HCT116 (cell line): ENCODE data around the gene TPM3. TPM values are rescaled to one million over a fixed set of nuclear protein-coding genes. Genes with fewer than 3 reads are reported as not detected.

ENCODE experiments used
- ATAC-seq: fragments of 200-7000 bp; cut with Tn5 transposase; 2 replicates; pipeline ENCODE4 v1.9.1; 2020; ENCODE audit warnings: mild to moderate bottlenecking, moderate library complexity
- BruUV-seq: library from RNA; stranded (reverse); fragments of 400-500 nt; replicated peaks from 2 replicates; lab custom pipeline; 2021; lab: Mats Ljungman, UMichigan
- CTCF ChIA-PET: fragments of 300-600 bp; sonication (Branson Sonifier 250); formaldehyde crosslinking; loops from one replicate; lab custom pipeline; 2021; ENCODE audit warnings: antibody characterized with exemption; lab: Charles Lee
- POLR2A ChIA-PET: fragments of 300-600, 350-600 bp; sonication (Branson Sonifier 250); formaldehyde crosslinking; loops from one replicate; lab custom pipeline; 2021; ENCODE audit warnings: antibody characterized with exemption; lab: Charles Lee
- RAD21 ChIA-PET, 2 experiments: fragments of 300-600 bp; sonication (Branson Sonifier 250); formaldehyde crosslinking; loops; one replicate each; lab custom pipeline; 2023; ENCODE audit warnings: low total read pairs in 2 of 2; ENCODE audit not compliant: uncharacterized antibody in 2 of 2, unreplicated experiment in 2 of 2, low non-redundant PET in 1 of 2; lab: Charles Lee
- DNase-seq: peaks from one replicate; pipeline ENCODE4 v3.0.0-alpha.2; 2010; ENCODE audit warnings: low read depth, low spot score
- H2AFZ ChIP-seq: fragments of 200-600 bp; shearing (Covaris generic), sonication (generic); 2 replicates; pipeline ENCODE4 v1.6.1; 2017; ENCODE audit warnings: low read depth, mixed run types, mixed read lengths, antibody characterized with exemption, low read length; ENCODE audit not compliant: poor library complexity, severe bottlenecking
- H3K27ac ChIP-seq: 2 replicates; pipeline ENCODE4 v1.5.1; 2012; ENCODE audit warnings: low read depth, low read length
- H3K27me3 ChIP-seq: fragments of 200-600 bp; sonication (generic); 2 replicates; pipeline ENCODE4 v1.6.1; 2016; ENCODE audit warnings: mixed run types, low read length, mixed read lengths; ENCODE audit not compliant: insufficient read depth
- H3K36me3 ChIP-seq, 2 experiments: fragments of 200-500 bp in 1 of 2; fragments of 200-600 bp in 1 of 2; sonication (Bioruptor generic) in 1 of 2; sonication (generic) in 1 of 2; 2 replicates each; pipeline versions ENCODE4 v1.5.1 to v1.6.1; 2014 to 2016; ENCODE audit warnings: low read length in 2 of 2, inconsistent platforms in 1 of 2, mixed read lengths in 1 of 2, mixed run types in 1 of 2; ENCODE audit not compliant: insufficient read depth in 2 of 2, control insufficient read depth in 1 of 2
- H3K4me1 ChIP-seq, 2 experiments: fragments of 200-600 bp in 1 of 2; sonication (generic) in 1 of 2; 2 replicates each; pipeline versions ENCODE4 v1.5.1 to v1.6.1; 2012 to 2017; ENCODE audit warnings: low read length in 2 of 2, inconsistent platforms in 1 of 2, mild to moderate bottlenecking in 1 of 2, mixed read lengths in 1 of 2, mixed run types in 1 of 2, moderate library complexity in 1 of 2; ENCODE audit not compliant: insufficient read depth in 2 of 2, control insufficient read depth in 1 of 2
- H3K4me2 ChIP-seq: fragments of 200-600 bp; sonication (generic); 2 replicates; pipeline ENCODE4 v1.6.1; 2017; ENCODE audit warnings: mixed run types, low read length, mixed read lengths
- H3K4me3 ChIP-seq, 2 experiments: fragments of 200-600 bp in 1 of 2; sonication (generic) in 1 of 2; replicated peaks in 1 of 2; 2 replicates each; pipeline ENCODE4 v1.5.1; 2011 to 2016; ENCODE audit warnings: low read length in 2 of 2, control low read depth in 1 of 2, low read depth in 1 of 2, mild to moderate bottlenecking in 1 of 2, mixed read lengths in 1 of 2, mixed run types in 1 of 2
- H3K79me2 ChIP-seq: fragments of 200-600 bp; sonication (generic); 2 replicates; pipeline ENCODE4 v1.6.1; 2017; ENCODE audit warnings: mild to moderate bottlenecking, mixed run types, low read length, moderate library complexity, mixed read lengths; ENCODE audit not compliant: insufficient read depth
- H3K9ac ChIP-seq: fragments of 200-600 bp; sonication (generic); 2 replicates; pipeline ENCODE4 v1.6.1; 2016; ENCODE audit warnings: low read length, mixed read lengths
- H3K9me2 ChIP-seq: fragments of 200-600 bp; sonication (generic), shearing (Covaris generic); 2 replicates; pipeline ENCODE4 v1.6.1; 2017; ENCODE audit warnings: mixed run types, mild to moderate bottlenecking, moderate library complexity; ENCODE audit not compliant: insufficient read depth
- H3K9me3 ChIP-seq, 2 experiments: fragments of 200-500 bp in 1 of 2; fragments of 200-600 bp in 1 of 2; sonication (Bioruptor generic) in 1 of 2; sonication (generic) in 1 of 2; 2 replicates each; pipeline ENCODE4 v1.6.1; 2014 to 2017; ENCODE audit warnings: low read length in 2 of 2, mixed read lengths in 2 of 2, inconsistent platforms in 1 of 2, low read depth in 1 of 2, mild to moderate bottlenecking in 1 of 2, mixed run types in 1 of 2, moderate library complexity in 1 of 2; ENCODE audit not compliant: control insufficient read depth in 1 of 2, insufficient read depth in 1 of 2
- H4K20me1 ChIP-seq: fragments of 200-600 bp; sonication (generic), shearing (Covaris generic); 2 replicates; pipeline ENCODE4 v1.6.1; 2017; ENCODE audit warnings: mixed run types, mild to moderate bottlenecking, moderate library complexity; ENCODE audit not compliant: insufficient read depth
- CBX3 ChIP-seq: IDR thresholded peaks from 2 replicates; pipeline ENCODE4 v1.6.1; 2012; ENCODE audit warnings: low read depth
- CEBPB ChIP-seq: IDR thresholded peaks from 2 replicates; pipeline ENCODE4 v1.6.1; 2012; ENCODE audit warnings: low read depth
- EGR1 ChIP-seq: IDR thresholded peaks from 2 replicates; pipeline ENCODE4 v1.6.1; 2012; ENCODE audit warnings: low read depth
- EZH2 ChIP-seq: fragments of 200-600 bp; sonication (generic); IDR thresholded peaks from 2 replicates; pipeline ENCODE4 v1.6.1; 2017; ENCODE audit warnings: antibody characterized with exemption, mixed run types
- EZH2phosphoT487 ChIP-seq: fragments of 200-600 bp; IDR thresholded peaks from 2 replicates; pipeline ENCODE4 v1.6.1; 2018; ENCODE audit warnings: antibody characterized with exemption, borderline replicate concordance
- JUND ChIP-seq: IDR thresholded peaks from 2 replicates; pipeline ENCODE4 v1.6.1; 2012
- POLR2A ChIP-seq: IDR thresholded peaks from 2 replicates; pipeline ENCODE4 v1.7.0; 2011; ENCODE audit warnings: borderline replicate concordance; ENCODE audit not compliant: insufficient read depth, insufficient read length; ENCODE audit errors: extremely low read depth
- SIN3A ChIP-seq: IDR thresholded peaks from 2 replicates; pipeline ENCODE4 v1.6.1; 2012; ENCODE audit warnings: low read depth
- SP1 ChIP-seq: IDR thresholded peaks from 2 replicates; pipeline ENCODE4 v1.6.1; 2012; ENCODE audit warnings: low read depth
- YY1 ChIP-seq: IDR thresholded peaks from 2 replicates; pipeline ENCODE4 v1.6.1; 2011; ENCODE audit warnings: low read length, low read depth, moderate library complexity, mild to moderate bottlenecking; ENCODE audit not compliant: insufficient replicate concordance; ENCODE audit errors: extremely low read depth
- ZFX ChIP-seq: fragments of 450-650 bp; IDR thresholded peaks from 2 replicates; pipeline ENCODE4 v1.6.1; 2017
- intact Hi-C: fragments of 100-400 bp; cut with micrococcal nuclease; formaldehyde crosslinking; loops from 2 replicates; pipeline ENCODE4 v1.10.0; 2022
- total RNA-seq: library from RNA; stranded (reverse); gene quantifications from one replicate; pipeline ENCODE4 v1.2.1, GENCODE V29; 2021; ENCODE audit not compliant: unreplicated experiment
- TF ChIP-seq, protein P1 (sequence below): IDR thresholded peaks from 2 replicates; pipeline ENCODE4 v1.6.1; 2012

The TPM3 gene
- total RNA-seq, 1 experiment from 2014 or later, result 457 TPM

DNA sequence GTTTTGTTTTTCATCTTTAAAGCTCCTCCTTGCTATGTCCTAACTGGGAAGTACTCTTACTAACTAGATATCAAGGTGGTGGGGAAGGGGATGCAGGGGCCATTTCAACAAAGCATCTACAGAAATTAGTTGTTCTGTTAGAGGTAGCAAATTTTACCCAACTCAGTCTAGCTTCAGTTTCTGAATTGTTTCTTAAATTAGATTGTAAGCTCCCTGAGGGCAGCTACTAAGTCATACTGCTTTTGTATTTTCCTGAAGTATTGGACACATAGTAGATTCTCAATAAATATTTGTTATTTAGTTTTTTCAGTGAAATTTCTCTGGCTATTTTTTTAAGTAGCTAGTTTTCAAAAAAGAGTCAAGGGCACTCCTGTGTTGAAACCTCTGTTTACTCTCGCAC is 30.6 kb upstream of the TPM3 start:
- no peak for TF ChIP-seq EZH2
- TF ChIP-seq, protein P1, sequence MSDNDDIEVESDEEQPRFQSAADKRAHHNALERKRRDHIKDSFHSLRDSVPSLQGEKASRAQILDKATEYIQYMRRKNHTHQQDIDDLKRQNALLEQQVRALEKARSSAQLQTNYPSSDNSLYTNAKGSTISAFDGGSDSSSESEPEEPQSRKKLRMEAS, result no peak
- no peak for TF ChIP-seq CEBPB
- no peak for TF ChIP-seq JUND
- no peak for TF ChIP-seq POLR2A
- TF ChIP-seq YY1, result no peak
- TF ChIP-seq EGR1, result no peak
- TF ChIP-seq CBX3, result no peak
- TF ChIP-seq SIN3A, result no peak
- TF ChIP-seq, all 23 proteins: peak for 0
- Histone ChIP-seq H3K9ac (no peak overlapping the region), H3K4me1 (peaks cover 8 to 20% of the 10 kb centered on the region in 2 experiments; a peak in 3 of 4 replicates), H3K27ac (no peak overlapping the region), H3K36me3 (peaks cover 14 to 35% of the 10 kb centered on the region in 2 experiments), H3K4me3 (peak overlapping the region; percentile 81 to 87), H3K9me3 (no peaks in the 10 kb centered on the region), H3K27me3 (no peaks in the 10 kb centered on the region), H3K9me2 (no peaks in the 10 kb centered on the region), H3K79me2 (peaks cover 94% of the 10 kb centered on the region), H2AFZ (no peak overlapping the region), H4K20me1 (peaks cover 13% of the 10 kb centered on the region; the same call in 1 of the 2 replicates), H3K4me2 (peak overlapping the region; percentile 83)
- POLR2A ChIA-PET, result no interaction called here
- intact Hi-C loops, result no loop called here
- BruUV-seq, result no TSS peak
- CTCF ChIA-PET, result no interaction called here
- RAD21 ChIA-PET, result no interaction called here
- DNase-seq, result no peak
- no peak for ATAC-seq

DNA sequence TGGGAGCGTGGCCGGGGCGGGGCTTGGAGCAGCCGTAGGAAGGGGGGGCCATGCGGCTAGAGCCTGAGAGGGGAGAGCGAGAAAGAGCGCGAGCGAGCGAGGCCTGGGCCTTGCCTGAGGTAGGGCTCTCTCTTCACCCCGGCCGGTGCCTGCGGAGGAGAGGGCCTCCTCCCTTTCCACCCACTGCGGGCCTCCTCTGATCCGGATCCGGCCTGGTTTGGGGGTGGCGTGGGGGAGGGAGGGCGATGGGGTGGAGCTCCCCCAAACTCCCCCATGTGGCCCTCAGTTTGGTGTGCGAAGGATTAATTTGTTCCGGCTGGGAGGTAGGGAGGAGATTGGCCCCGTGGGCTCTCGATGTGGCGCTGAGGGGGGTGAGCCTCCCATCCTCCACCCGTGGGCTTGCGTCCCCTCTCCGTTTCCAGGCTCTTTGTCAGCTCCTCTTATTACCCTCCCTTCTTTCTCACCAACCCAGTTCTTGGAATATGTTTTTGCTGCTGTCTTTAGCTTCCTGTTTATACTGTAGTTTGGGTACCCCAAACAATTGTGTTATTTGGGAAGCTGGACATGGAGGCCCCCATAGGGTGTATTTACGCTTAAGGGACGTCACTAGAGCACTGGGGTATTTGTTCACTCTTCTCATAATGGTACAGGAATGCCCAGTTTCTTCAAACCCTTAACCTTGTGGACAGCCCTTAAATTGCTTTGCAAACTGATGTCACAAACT is 29.5 kb upstream of the TPM3 start:
- Histone ChIP-seq H3K9ac (peak overlapping the region; percentile 95), H3K27me3 (no peaks in the 10 kb centered on the region), H4K20me1 (peaks cover 13% of the 10 kb centered on the region; the same call in 1 of the 2 replicates), H3K9me3 (no peaks in the 10 kb centered on the region), H2AFZ (no peak overlapping the region), H3K4me3 (peak overlapping the region; percentile 81 to 87), H3K79me2 (peaks cover 94% of the 10 kb centered on the region), H3K9me2 (no peaks in the 10 kb centered on the region), H3K4me1 (peaks cover 8 to 20% of the 10 kb centered on the region in 2 experiments; a peak in 3 of 4 replicates), H3K27ac (peak overlapping the region; percentile 75), H3K36me3 (peaks cover 11 to 35% of the 10 kb centered on the region in 2 experiments), H3K4me2 (peak overlapping the region; percentile 83)
- CTCF ChIA-PET, result no interaction called here
- DNase-seq, result no peak
- ATAC-seq, result peak; percentile 41
- POLR2A ChIA-PET, result no interaction called here
- BruUV-seq, result no TSS peak
- intact Hi-C loops, result no loop called here
- RAD21 ChIA-PET, result no interaction called here
- peak; percentile 100 for TF ChIP-seq ZFX
- peak; percentile 14; the same call in 1 of the 2 replicates for TF ChIP-seq SP1
- TF ChIP-seq EZH2phosphoT487, result no peak
